H9 (cell line): ENCODE results near the gene NAT8. TPM values are rescaled to one million over a fixed set of nuclear protein-coding genes. Genes with fewer than 3 reads are reported as not detected.
"Not testable (repeated sequence)": the region's sequence is repeated elsewhere in the genome, so short reads cannot be mapped to it uniquely, and the experiment has no call there.

ENCODE experiments used
- DNase-seq: peaks from one replicate; pipeline ENCODE4 v3.0.0-alpha.2; 2017
- H2AFZ ChIP-seq: one replicate; pipeline ENCODE4 v1.6.1; 2013; ENCODE audit warnings: mild to moderate bottlenecking, low read length, control low read depth, moderate library complexity
- H2AK5ac ChIP-seq: 2 replicates; pipeline ENCODE4 v1.6.1; 2013; ENCODE audit warnings: low read length, control low read depth, mixed read lengths; ENCODE audit not compliant: insufficient read length
- H2BK120ac ChIP-seq: one replicate; pipeline ENCODE4 v1.6.1; 2013; ENCODE audit warnings: low read depth, mild to moderate bottlenecking, low read length, control low read depth, inconsistent platforms; ENCODE audit not compliant: poor library complexity, severe bottlenecking
- H2BK12ac ChIP-seq: 2 replicates; pipeline ENCODE4 v1.6.1; 2013; ENCODE audit warnings: low read length, control low read depth, mixed read lengths, low read depth; ENCODE audit not compliant: insufficient read length
- H2BK15ac ChIP-seq: 2 replicates; pipeline ENCODE4 v1.6.1; 2013; ENCODE audit warnings: low read depth, low read length, control low read depth
- H2BK20ac ChIP-seq: one replicate; pipeline ENCODE4 v1.6.1; 2013; ENCODE audit warnings: low read depth, mild to moderate bottlenecking, low read length, control low read depth, inconsistent platforms; ENCODE audit not compliant: poor library complexity, severe bottlenecking
- H2BK5ac ChIP-seq: 2 replicates; pipeline ENCODE4 v1.6.1; 2013; ENCODE audit warnings: low read length, control low read depth, mixed read lengths; ENCODE audit not compliant: insufficient read length
- H3K14ac ChIP-seq: 2 replicates; pipeline ENCODE4 v1.6.1; 2013; ENCODE audit warnings: low read length, control low read depth; ENCODE audit not compliant: insufficient read depth
- H3K18ac ChIP-seq: 2 replicates; pipeline ENCODE4 v1.6.1; 2013; ENCODE audit warnings: low read depth, mild to moderate bottlenecking, mixed read lengths, low read length, control low read depth; ENCODE audit not compliant: insufficient read length
- H3K23ac ChIP-seq: 2 replicates; pipeline ENCODE4 v1.6.1; 2013; ENCODE audit warnings: low read length, control low read depth, mixed read lengths, low read depth; ENCODE audit not compliant: insufficient read length
- H3K23me2 ChIP-seq: 2 replicates; pipeline ENCODE4 v1.6.1; 2013; ENCODE audit warnings: low read depth, mild to moderate bottlenecking, mixed read lengths, low read length, control low read depth; ENCODE audit not compliant: insufficient read length, poor library complexity, severe bottlenecking
- H3K27ac ChIP-seq: 2 replicates; pipeline ENCODE4 v1.5.1; 2013; ENCODE audit warnings: low read length, control low read depth, mixed read lengths, low read depth; ENCODE audit not compliant: insufficient read length
- H3K27me3 ChIP-seq: 2 replicates; pipeline ENCODE4 v1.6.1; 2013; ENCODE audit warnings: low read length, control low read depth, inconsistent platforms; ENCODE audit not compliant: insufficient read depth
- H3K4ac ChIP-seq: 2 replicates; pipeline ENCODE4 v1.6.1; 2013; ENCODE audit warnings: low read depth, mild to moderate bottlenecking, control low read depth, inconsistent platforms, low read length, moderate library complexity
- H3K4me1 ChIP-seq: 2 replicates; pipeline ENCODE4 v1.6.1; 2013; ENCODE audit warnings: low read length, control low read depth, inconsistent platforms; ENCODE audit not compliant: insufficient read depth
- H3K4me2 ChIP-seq: 2 replicates; pipeline ENCODE4 v1.6.1; 2013; ENCODE audit warnings: low read length, control low read depth, mixed read lengths; ENCODE audit not compliant: insufficient read length, insufficient read depth
- H3K56ac ChIP-seq: 2 replicates; pipeline ENCODE4 v1.6.1; 2013; ENCODE audit warnings: low read depth, mild to moderate bottlenecking, mixed read lengths, low read length, control low read depth; ENCODE audit not compliant: insufficient read length
- H3K79me1 ChIP-seq: 2 replicates; pipeline ENCODE4 v1.6.1; 2013; ENCODE audit warnings: low read depth, mild to moderate bottlenecking, moderate library complexity, low read length, control low read depth, inconsistent platforms; ENCODE audit not compliant: insufficient read depth, poor library complexity, severe bottlenecking
- H3K79me2 ChIP-seq: 2 replicates; pipeline ENCODE4 v1.6.1; 2013; ENCODE audit warnings: low read length, control low read depth, inconsistent platforms; ENCODE audit not compliant: insufficient read depth
- H3K9ac ChIP-seq: 2 replicates; pipeline ENCODE4 v1.6.1; 2013; ENCODE audit warnings: low read length, control low read depth, mixed read lengths; ENCODE audit not compliant: insufficient read length; ENCODE audit errors: extremely low read depth
- H3K9me3 ChIP-seq: one replicate; pipeline ENCODE4 v1.6.1; 2013; ENCODE audit warnings: low read depth, low read length, inconsistent platforms; ENCODE audit not compliant: control insufficient read depth
- H3T11ph ChIP-seq: one replicate; pipeline ENCODE4 v1.6.1; 2013; ENCODE audit warnings: mild to moderate bottlenecking, low read length, control low read depth, inconsistent platforms
- H4K20me1 ChIP-seq: one replicate; pipeline ENCODE4 v1.6.1; 2013; ENCODE audit not compliant: control insufficient read depth, insufficient read length, insufficient read depth
- H4K5ac ChIP-seq: 2 replicates; pipeline ENCODE4 v1.6.1; 2013; ENCODE audit warnings: low read depth, mild to moderate bottlenecking, mixed read lengths, low read length, control low read depth; ENCODE audit not compliant: insufficient read length
- H4K8ac ChIP-seq: replicated peaks from 2 replicates; pipeline ENCODE4 v1.6.1; 2013; ENCODE audit warnings: low read length, control low read depth, mixed read lengths, low read depth; ENCODE audit not compliant: insufficient read length
- H4K91ac ChIP-seq: 2 replicates; pipeline ENCODE4 v1.6.1; 2013; ENCODE audit warnings: low read depth, mild to moderate bottlenecking, moderate library complexity, mixed read lengths, low read length, control low read depth; ENCODE audit not compliant: insufficient read length
- H3K27ac Mint-ChIP-seq, 3 experiments: 2 replicates in 2 of 3; 3 replicates in 1 of 3; pipeline ENCODE4 v1.8.0; 2020 to 2021; ENCODE audit warnings: mixed read lengths in 3 of 3, mild to moderate bottlenecking in 1 of 3, moderate library complexity in 1 of 3
- H3K27me3 Mint-ChIP-seq: 2 replicates; pipeline ENCODE4 v1.8.0; 2021; ENCODE audit warnings: low read depth, mild to moderate bottlenecking, moderate library complexity, mixed read lengths
- H3K36me3 Mint-ChIP-seq, 3 experiments: 2 replicates in 2 of 3; 3 replicates in 1 of 3; pipeline ENCODE4 v1.8.0; 2020 to 2021; ENCODE audit warnings: low read depth in 3 of 3, mixed read lengths in 3 of 3; ENCODE audit not compliant: insufficient read depth in 1 of 3
- H3K4me1 Mint-ChIP-seq, 2 experiments: 2 replicates each; pipeline ENCODE4 v1.8.0; 2020; ENCODE audit warnings: mixed read lengths in 2 of 2
- H3K4me3 Mint-ChIP-seq, 2 experiments: 2 replicates in 1 of 2; 3 replicates in 1 of 2; pipeline ENCODE4 v1.8.0; 2020 to 2021; ENCODE audit warnings: mild to moderate bottlenecking in 2 of 2, mixed read lengths in 2 of 2, moderate library complexity in 1 of 2
- H3K9me3 Mint-ChIP-seq, 2 experiments: 2 replicates in 1 of 2; 3 replicates in 1 of 2; pipeline ENCODE4 v1.8.0; 2020; ENCODE audit warnings: mild to moderate bottlenecking in 2 of 2, mixed read lengths in 2 of 2, moderate library complexity in 1 of 2
- CTCF ChIP-seq: fragments of 200-600 bp; sonication (generic); conservative IDR thresholded peaks from 3 replicates; pipeline ENCODE4 v1.8.0; 2021; ENCODE audit warnings: antibody characterized with exemption, mild to moderate bottlenecking
- WGBS: extraction: QIAGEN DNeasy Blood & Tissue Kit; methylation state at CpG from one replicate; pipeline ENCODE4 v1.1.7; 2013; ENCODE audit warnings: missing lambda C conversion rate, low lambda C conversion rate, mixed read lengths; ENCODE audit not compliant: insufficient read length; ENCODE audit errors: extremely low coverage; 5-methylcytosine and 5-hydroxymethylcytosine counted together
- total RNA-seq: library from RNA; stranded (reverse); gene quantifications from 2 replicates; pipeline ENCODE4 v1.2.1, GENCODE V29; 2021

NAT8 gene
- total RNA-seq, 1 experiment from 2014 or later = not detected

GRCh38 chr2:73684905-73685304, 42.7 kb upstream of the NAT8 start:
- not testable (repeated sequence) for DNase-seq, H3K4me2 ChIP-seq, H3K23ac ChIP-seq, H3K18ac ChIP-seq, H3K9ac ChIP-seq, H3K79me2 ChIP-seq, H3K27me3 ChIP-seq, H2BK120ac ChIP-seq, H3K27ac Mint-ChIP-seq, H3K36me3 Mint-ChIP-seq, H4K91ac ChIP-seq, H2BK15ac ChIP-seq, H3K4ac ChIP-seq, H2AFZ ChIP-seq, H3K56ac ChIP-seq, H2AK5ac ChIP-seq, H2BK5ac ChIP-seq, H4K20me1 ChIP-seq, H2BK20ac ChIP-seq, H3K4me1 Mint-ChIP-seq, H2BK12ac ChIP-seq, H3K23me2 ChIP-seq, H3K79me1 ChIP-seq, H3K27ac ChIP-seq, H4K5ac ChIP-seq, H4K8ac ChIP-seq, H3T11ph ChIP-seq, H3K14ac ChIP-seq, H3K9me3 ChIP-seq, H3K4me3 Mint-ChIP-seq, H3K4me1 ChIP-seq
- TF ChIP-seq CTCF = peak; percentile 56
- peaks cover 0 to 13% of the 10 kb centered on the region in 2 experiments; a peak in 3 of 5 replicates for H3K9me3 Mint-ChIP-seq
- H3K27me3 Mint-ChIP-seq = peaks cover 41% of the 10 kb centered on the region
- WGBS = no CpG with 5 or more reads among the region's 9 CpGs

- H3K4me3 Mint-ChIP-seq, H3K9ac ChIP-seq, H3K4me1 ChIP-seq, H3K4me2 ChIP-seq, H3K4ac ChIP-seq, H3K14ac ChIP-seq, H3K23me2 ChIP-seq, H3K27ac Mint-ChIP-seq, H4K5ac ChIP-seq, H2BK20ac ChIP-seq, DNase-seq, H3K18ac ChIP-seq, H3K36me3 Mint-ChIP-seq, H2BK5ac ChIP-seq, H2BK120ac ChIP-seq, H2AFZ ChIP-seq, H3K23ac ChIP-seq, H3K4me1 Mint-ChIP-seq, H3K9me3 Mint-ChIP-seq, H2BK12ac ChIP-seq, H2BK15ac ChIP-seq, H4K91ac ChIP-seq, H3T11ph ChIP-seq, H4K8ac ChIP-seq, H3K27ac ChIP-seq, H3K79me1 ChIP-seq, H3K56ac ChIP-seq, H3K9me3 ChIP-seq, H3K79me2 ChIP-seq, H4K20me1 ChIP-seq, H3K27me3 ChIP-seq, H2AK5ac ChIP-seq: not testable (repeated sequence)
- WGBS = no CpG with 5 or more reads among the region's 1 CpG
- peaks cover 41% of the 10 kb centered on the region for H3K27me3 Mint-ChIP-seq
Observed at GRCh38 chr2:73684325-73684724, 42.1 kb upstream of the NAT8 start.
